PC-3 (cell line): ENCODE measurements around the gene SLC30A7. TPM values are rescaled to one million over a fixed set of nuclear protein-coding genes. Genes with fewer than 3 reads are reported as not detected.
"Not testable (repeated sequence)": the region's sequence is repeated elsewhere in the genome, so short reads cannot be mapped to it uniquely, and the experiment has no call there.

Source experiments
- ATAC-seq: fragments of 200-7000 bp; cut with Tn5 transposase; 2 replicates; pipeline ENCODE4 v1.9.1; 2020; ENCODE audit warnings: mild to moderate bottlenecking, moderate library complexity
- BruUV-seq: library from RNA; stranded (reverse); fragments of 400-500 nt; replicated peaks from 2 replicates; lab custom pipeline; 2021; lab: Mats Ljungman, UMichigan
- CTCF ChIA-PET: fragments of 300-600 bp; sonication (Branson Sonifier 250); formaldehyde crosslinking; loops from one replicate; lab custom pipeline; 2022; ENCODE audit warnings: antibody characterized with exemption; lab: Charles Lee
- POLR2A ChIA-PET: fragments of 300-600 bp; sonication (Branson Sonifier 250); formaldehyde crosslinking; loops from one replicate; lab custom pipeline; 2022; ENCODE audit warnings: antibody characterized with exemption; ENCODE audit not compliant: unreplicated experiment; lab: Charles Lee
- DNase-seq: peaks from one replicate; pipeline ENCODE4 v3.0.0-alpha.2; 2015
- H2AFZ ChIP-seq: fragments of 300-600 bp; sonication (generic); 2 replicates; pipeline ENCODE4 v1.6.0; 2016; ENCODE audit warnings: antibody characterized with exemption, low read length
- H3F3A ChIP-seq: fragments of 300-600 bp; sonication (generic); one replicate; pipeline ENCODE4 v1.6.0; 2017; ENCODE audit warnings: antibody characterized with exemption, low read length, control low read depth, mild to moderate bottlenecking; ENCODE audit not compliant: unreplicated experiment
- H3K27ac ChIP-seq: fragments of 300-600 bp; sonication (generic); 2 replicates; pipeline ENCODE4 v1.5.1; 2016; ENCODE audit warnings: mild to moderate bottlenecking, low read length
- H3K27me3 ChIP-seq: fragments of 300-600 bp; sonication (generic); 2 replicates; pipeline ENCODE4 v1.6.1; 2016; ENCODE audit warnings: low read length, mixed read lengths
- H3K36me3 ChIP-seq: fragments of 300-600 bp; sonication (generic); 2 replicates; pipeline ENCODE4 v1.6.1; 2016; ENCODE audit warnings: low read depth, mixed run types, low read length, mixed read lengths
- H3K4me1 ChIP-seq: fragments of 300-600 bp; sonication (generic); 2 replicates; pipeline ENCODE4 v1.5.1; 2016; ENCODE audit warnings: low read length; ENCODE audit not compliant: insufficient read depth
- H3K4me2 ChIP-seq: fragments of 300-600 bp; sonication (generic); 2 replicates; pipeline ENCODE4 v1.6.0; 2016; ENCODE audit warnings: low read length
- H3K4me3 ChIP-seq: fragments of 300-600 bp; sonication (generic); 2 replicates; pipeline ENCODE4 v1.5.1; 2016; ENCODE audit warnings: mild to moderate bottlenecking, low read length, mixed read lengths
- H3K79me2 ChIP-seq: fragments of 300-600 bp; sonication (generic); 2 replicates; pipeline ENCODE4 v1.6.1; 2017; ENCODE audit warnings: low read length, mixed read lengths
- H3K9ac ChIP-seq: fragments of 300-600 bp; sonication (generic); 2 replicates; pipeline ENCODE4 v1.6.0; 2016; ENCODE audit warnings: mild to moderate bottlenecking, low read length
- H3K9me2 ChIP-seq: fragments of 300-600 bp; sonication (generic); replicated peaks from 2 replicates; pipeline ENCODE4 v1.6.1; 2016; ENCODE audit warnings: mixed run types, low read length, mixed read lengths
- H3K9me3 ChIP-seq: fragments of 300-600 bp; sonication (generic); 2 replicates; pipeline ENCODE4 v1.6.1; 2016; ENCODE audit warnings: low read length, mixed read lengths
- H4K20me1 ChIP-seq: fragments of 300-600 bp; sonication (generic); 2 replicates; pipeline ENCODE4 v1.6.1; 2016; ENCODE audit warnings: low read length, mixed read lengths
- CTCF ChIP-seq: fragments of 300-600 bp; sonication (generic); conservative IDR thresholded peaks from 2 replicates; pipeline ENCODE4 v1.5.1; 2017; ENCODE audit warnings: antibody characterized with exemption, low read depth, mild to moderate bottlenecking, low read length
- EZH2 ChIP-seq: fragments of 300-600 bp; sonication (generic); IDR thresholded peaks from one replicate; pipeline ENCODE4 v1.6.1; 2017; ENCODE audit warnings: antibody characterized with exemption, mild to moderate bottlenecking, low read length; ENCODE audit not compliant: unreplicated experiment
- EZH2phosphoT487 ChIP-seq: fragments of 300-600 bp; sonication (generic); IDR thresholded peaks from 2 replicates; pipeline ENCODE4 v1.6.1; 2018; ENCODE audit warnings: mild to moderate bottlenecking, antibody characterized with exemption, low read length, borderline replicate concordance
- intact Hi-C: fragments of 100-400 bp; cut with micrococcal nuclease; formaldehyde crosslinking; loops from 2 replicates; pipeline ENCODE4 v1.9.0; 2023
- total RNA-seq: library from RNA; depleted of rRNA; stranded (reverse); fragments of >200 nt; gene quantifications from 2 replicates; pipeline ENCODE4 v1.2.3, GENCODE V29; 2014

SLC30A7 gene
- total RNA-seq, 1 experiment from 2014 or later: 24.0 TPM

GRCh38 chr1:100889869-100890482 lies 5.9 kb upstream of the SLC30A7 start:
- H3K36me3 ChIP-seq, DNase-seq, H3K27me3 ChIP-seq, H3K9me2 ChIP-seq, H2AFZ ChIP-seq, BruUV-seq, intact Hi-C loops, POLR2A ChIA-PET, ATAC-seq, H4K20me1 ChIP-seq, H3K9me3 ChIP-seq, CTCF ChIA-PET, H3K27ac ChIP-seq, H3K4me2 ChIP-seq, H3K4me3 ChIP-seq, H3F3A ChIP-seq, H3K9ac ChIP-seq: not testable (repeated sequence)
- H3K79me2 ChIP-seq: peaks cover 18% of the 10 kb centered on the region
- H3K4me1 ChIP-seq: peaks cover 11% of the 10 kb centered on the region

GRCh38 chr1:100891380-100891779 lies 4.5 kb upstream of the SLC30A7 start:
- intact Hi-C loops: no loop called here
- DNase-seq (no peak), ATAC-seq (no peak)
- H3K4me3 ChIP-seq: no peak overlapping the region
- H2AFZ ChIP-seq: no peak overlapping the region
- H3K4me2 ChIP-seq: no peak overlapping the region
- H3F3A ChIP-seq: no peaks in the 10 kb centered on the region
- H4K20me1 ChIP-seq: no peaks in the 10 kb centered on the region
- H3K27me3 ChIP-seq: no peaks in the 10 kb centered on the region
- TF ChIP-seq EZH2 (no peak), EZH2phosphoT487 (no peak), CTCF (no peak)
- no peak overlapping the region for H3K27ac ChIP-seq
- no peaks in the 10 kb centered on the region for H3K9me3 ChIP-seq
- CTCF ChIA-PET: no interaction called here
- H3K4me1 ChIP-seq: peaks cover 11% of the 10 kb centered on the region
- peaks cover 3% of the 10 kb centered on the region; the same call in 1 of the 2 replicates for H3K36me3 ChIP-seq
- POLR2A ChIA-PET: no interaction called here
- BruUV-seq: no TSS peak
- H3K79me2 ChIP-seq: peaks cover 22% of the 10 kb centered on the region
- no peaks in the 10 kb centered on the region for H3K9me2 ChIP-seq
- H3K9ac ChIP-seq: no peak overlapping the region

- Histone ChIP-seq H3K9me3 (no peaks in the 10 kb centered on the region), H3K9ac (no peak overlapping the region), H2AFZ (no peak overlapping the region), H3K9me2 (no peaks in the 10 kb centered on the region), H3K4me2 (0 out of 2 replicates have a peak overlapping the region, but pooled peaks have one; percentile 97), H3F3A (no peaks in the 10 kb centered on the region), H3K36me3 (peaks cover 3% of the 10 kb centered on the region; the same call in 1 of the 2 replicates), H3K4me1 (peaks cover 15% of the 10 kb centered on the region), H3K27ac (no peak overlapping the region), H4K20me1 (peaks cover 9% of the 10 kb centered on the region; the same call in 1 of the 2 replicates), H3K4me3 (no peak overlapping the region), H3K27me3 (no peaks in the 10 kb centered on the region), H3K79me2 (peaks cover 33% of the 10 kb centered on the region)
- POLR2A ChIA-PET: no interaction called here
- CTCF ChIA-PET: no interaction called here
- intact Hi-C loops: no loop called here
- BruUV-seq: no TSS peak
- no peak for ATAC-seq
- DNase-seq: no peak
- no peak for TF ChIP-seq EZH2
- no peak for TF ChIP-seq EZH2phosphoT487
- TF ChIP-seq CTCF: no peak
These were observed 3.3 kb upstream of the SLC30A7 start for GRCh38 chr1:100892554-100892953.
